H7 (cell line): Measurements from ENCODE around the gene ABHD2. TPM values are rescaled to one million over a fixed set of nuclear protein-coding genes. Genes with fewer than 3 reads are reported as not detected.
"Not testable (repeated sequence)": the region's sequence is repeated elsewhere in the genome, so short reads cannot be mapped to it uniquely, and the experiment has no call there.

Experiments
- DNase-seq: peaks from one replicate; pipeline ENCODE4 v3.0.0; 2012
- H3K27me3 ChIP-seq: 2 replicates; pipeline ENCODE4 v1.6.0; 2011; ENCODE audit warnings: mild to moderate bottlenecking, low read length; ENCODE audit not compliant: control insufficient read depth, insufficient read depth
- H3K36me3 ChIP-seq: replicated peaks from 2 replicates; pipeline ENCODE4 v1.5.1; 2011; ENCODE audit warnings: low read length; ENCODE audit not compliant: control insufficient read depth, insufficient read depth
- H3K4me3 ChIP-seq: 2 replicates; pipeline ENCODE4 v1.5.1; 2011; ENCODE audit warnings: low read depth, mild to moderate bottlenecking, control low read depth, low read length, moderate library complexity; ENCODE audit not compliant: insufficient read depth
- total RNA-seq: library from RNA; depleted of rRNA; stranded (reverse); fragments of >200 nt; shearing (Covaris generic); gene quantifications from 2 replicates; pipeline ENCODE4 v1.2.3, GENCODE V29; 2014; rRNA removed

ABHD2 gene
- total RNA-seq, 1 experiment from 2014 or later, result 14.9 TPM

DNA sequence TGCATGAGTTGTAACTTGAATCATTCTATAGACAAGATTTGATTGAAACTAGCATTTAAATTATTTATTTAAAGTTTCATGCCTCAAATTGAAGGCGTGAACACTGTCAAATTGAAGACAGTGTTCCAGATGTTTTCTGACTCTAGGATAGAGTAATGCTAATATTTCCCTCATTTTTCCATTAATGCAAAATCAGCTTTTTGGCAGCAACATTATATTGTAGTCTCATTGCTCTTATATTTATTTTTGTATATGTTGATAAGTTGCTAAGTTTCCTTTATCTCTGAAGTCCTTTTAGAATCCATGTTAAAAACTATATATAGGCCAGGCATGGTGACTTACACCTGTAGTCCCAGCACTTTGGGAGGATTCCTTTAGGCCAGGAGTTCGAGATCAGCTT is 160.3 kb downstream of the ABHD2 start:
- no peak for DNase-seq
- Histone ChIP-seq H3K4me3 (no peak overlapping the region), H3K36me3 (peaks cover 8% of the 10 kb centered on the region), H3K27me3 (no peaks in the 10 kb centered on the region)

DNA sequence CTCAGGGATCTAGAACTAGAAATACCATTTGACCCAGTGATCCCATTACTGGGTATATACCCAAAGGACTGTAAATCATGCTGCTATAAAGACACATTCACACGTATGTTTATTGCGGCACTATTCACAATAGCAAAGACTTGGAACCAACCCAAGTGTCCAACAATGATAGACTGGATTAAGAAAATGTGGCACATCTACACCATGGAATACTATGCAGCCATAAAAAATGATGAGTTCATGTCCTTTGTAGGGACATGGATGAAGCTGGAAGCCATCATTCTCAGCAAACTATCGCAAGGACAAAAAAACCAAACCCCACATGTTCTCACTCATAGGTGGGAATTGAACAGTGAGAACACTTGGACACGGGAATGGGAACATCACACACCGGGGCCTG is 161.9 kb downstream of the ABHD2 start:
- H3K4me3 ChIP-seq, H3K36me3 ChIP-seq, H3K27me3 ChIP-seq, DNase-seq: not testable (repeated sequence)

Other genes with a start within 250 kb of the ABHD2 start
- gene HAPLN3, start 192.9 kb upstream of the ABHD2 start, total RNA-seq, result 8.1 and 11.5 TPM in 2 replicates
- gene MFGE8, start 175.1 kb upstream of the ABHD2 start, total RNA-seq, result 151 and 182 TPM in 2 replicates
- gene RLBP1, start 133.1 kb downstream of the ABHD2 start, total RNA-seq, result 0.15 TPM in 1 of 2 replicates, not detected in the other
- 54.4 and 69.6 TPM in 2 replicates for gene FANCI, start 155.5 kb downstream of the ABHD2 start, total RNA-seq
- 79.4 and 87.8 TPM in 2 replicates for gene POLG, start 246.4 kb downstream of the ABHD2 start, total RNA-seq